CD4-positive, alpha-beta T cell treated with Interleukin-17A for 4 hours (primary cell): ENCODE data around the gene DKK3.
A peak's percentile ranks its signal among the peaks of the same experiment; 100 is the strongest.

ENCODE experiments used
- DNase-seq: peaks from one replicate; pipeline ENCODE4 v3.0.0-alpha.2; 2020; ENCODE audit warnings: mixed read lengths

DKK3 gene

GRCh38 chr11:11980841-11981308, 27.6 kb downstream of the DKK3 start:
- no peak for DNase-seq

- no peak for DNase-seq
Observed at GRCh38 chr11:11980200-11980599, 28.2 kb downstream of the DKK3 start.

- DNase-seq = no peak
Observed at GRCh38 chr11:11979488-11980117, 28.8 kb downstream of the DKK3 start.

- no peak for DNase-seq
Observed at GRCh38 chr11:11978792-11979487, 29.5 kb downstream of the DKK3 start.

GRCh38 chr11:11978098-11978637, 30.3 kb downstream of the DKK3 start:
- no peak for DNase-seq

- no peak for DNase-seq
Observed at GRCh38 chr11:11977206-11977938, 31.1 kb downstream of the DKK3 start.

- DNase-seq = no peak
Observed at GRCh38 chr11:11976481-11977127, 31.8 kb downstream of the DKK3 start.

- no peak for DNase-seq
Observed at GRCh38 chr11:11975201-11976092, 33.0 kb downstream of the DKK3 start.

- DNase-seq = no peak
Observed at GRCh38 chr11:11973866-11974265, 34.6 kb downstream of the DKK3 start.

GRCh38 chr11:11973361-11973800, 35.0 kb downstream of the DKK3 start:
- DNase-seq = no peak

GRCh38 chr11:11972730-11973341, 35.6 kb downstream of the DKK3 start:
- DNase-seq = no peak

GRCh38 chr11:11971906-11972547, 36.4 kb downstream of the DKK3 start:
- no peak for DNase-seq

GRCh38 chr11:11970556-11970955, 37.9 kb downstream of the DKK3 start:
- DNase-seq = no peak

- no peak for DNase-seq
Observed at GRCh38 chr11:11969380-11970215, 38.8 kb downstream of the DKK3 start.

- DNase-seq = no peak
Observed at GRCh38 chr11:11968511-11969280, 39.7 kb downstream of the DKK3 start.

- DNase-seq = no peak
Observed at GRCh38 chr11:11967669-11968510, 40.5 kb downstream of the DKK3 start.

- DNase-seq = peak; percentile 75
Observed at GRCh38 chr11:11966826-11967668, 41.4 kb downstream of the DKK3 start.
